HuH-7.5 (cell line): ENCODE measurements around the gene PAGR1.
A peak's percentile ranks its signal among the peaks of the same experiment; 100 is the strongest.
"Not testable (repeated sequence)": the region's sequence is repeated elsewhere in the genome, so short reads cannot be mapped to it uniquely, and the experiment has no call there.

Experiments
- DNase-seq: peaks from one replicate; pipeline ENCODE4 v3.0.0; 2011; ENCODE audit warnings: low spot score

The PAGR1 gene

GRCh38 chr16:29815793-29816693 lies at the start of gene PAGR1:
Gene PAGR1, plus strand, starts transcription at chr16:29816152. Its CDS starts 374 bp downstream, at chr16:29816526.
- peak; percentile 94 for DNase-seq

DNA sequence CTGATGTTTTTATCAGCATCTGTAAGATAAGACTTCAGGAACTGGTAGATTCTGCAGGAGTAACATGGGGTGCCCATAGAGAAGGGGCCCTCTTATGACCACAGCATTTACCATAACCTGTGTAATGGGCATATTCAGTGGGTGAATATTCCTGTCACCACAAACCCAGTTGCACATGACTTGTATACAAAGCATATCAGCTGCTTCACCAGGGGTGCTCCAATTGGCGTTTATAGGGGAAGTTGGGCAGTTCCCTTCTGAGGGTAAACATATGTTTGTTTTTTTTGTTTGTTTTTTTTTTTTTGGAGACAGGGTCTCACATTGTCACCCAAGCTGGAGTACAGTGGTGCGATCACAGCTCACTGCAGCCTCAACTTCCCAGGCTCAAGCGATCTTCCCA lies 49.4 kb upstream of the PAGR1 start:
- DNase-seq: no peak

DNA sequence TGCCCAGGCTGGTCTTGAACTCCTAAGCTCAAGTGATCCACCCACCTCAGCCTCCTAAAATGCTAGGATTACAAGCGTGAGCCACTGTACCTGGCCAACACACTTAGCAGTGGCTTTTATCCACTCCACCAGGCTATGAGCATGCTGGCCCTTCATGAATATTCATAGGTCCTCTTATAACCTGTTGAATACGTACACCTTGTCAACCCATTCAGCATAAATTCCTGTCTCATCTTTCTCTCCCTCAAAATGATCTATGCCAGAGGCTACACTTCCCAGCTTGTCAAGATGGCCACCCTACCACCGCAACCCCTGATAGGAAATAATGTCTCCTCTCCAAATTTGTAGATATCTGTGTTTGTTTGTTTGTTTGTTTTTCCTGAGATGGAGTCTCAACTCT lies 48.9 kb upstream of the PAGR1 start:
- DNase-seq: no peak

- no peak for DNase-seq
Measured at GRCh38 chr16:29769507-29769906, 46.4 kb upstream of the PAGR1 start.

DNA sequence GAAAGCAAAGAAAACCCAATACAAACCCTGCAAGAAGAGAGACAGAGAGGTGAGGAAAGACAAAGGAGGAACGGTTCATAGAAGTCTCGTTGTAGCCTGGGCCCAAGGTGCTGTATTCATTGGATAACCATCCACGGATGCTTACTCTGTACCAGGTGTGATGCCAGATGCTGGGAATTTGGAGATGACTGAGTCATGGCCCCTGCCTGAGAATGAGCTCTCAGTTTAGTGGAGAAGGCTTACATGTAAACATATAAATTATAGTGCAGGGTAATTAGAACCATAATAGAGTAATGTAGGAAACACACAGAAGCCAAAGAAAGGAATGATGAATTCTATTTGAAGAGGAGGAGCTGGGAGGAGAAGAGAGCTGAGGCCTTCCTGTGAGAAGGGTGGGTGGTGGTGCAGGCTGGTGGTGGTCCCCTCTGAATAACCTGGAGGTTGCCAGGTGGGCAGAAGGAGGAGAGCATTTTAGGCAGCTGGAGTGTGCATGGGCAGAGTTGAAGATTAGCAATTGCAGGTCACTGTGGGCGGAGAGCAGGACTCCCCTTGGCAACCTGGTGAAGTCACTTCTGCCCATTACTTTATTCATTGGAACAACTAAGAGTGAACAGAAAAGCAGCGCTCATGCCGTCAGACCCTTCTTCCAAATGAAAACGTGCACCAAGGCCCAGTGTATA lies 45.6 kb upstream of the PAGR1 start:
- DNase-seq: no peak

DNA sequence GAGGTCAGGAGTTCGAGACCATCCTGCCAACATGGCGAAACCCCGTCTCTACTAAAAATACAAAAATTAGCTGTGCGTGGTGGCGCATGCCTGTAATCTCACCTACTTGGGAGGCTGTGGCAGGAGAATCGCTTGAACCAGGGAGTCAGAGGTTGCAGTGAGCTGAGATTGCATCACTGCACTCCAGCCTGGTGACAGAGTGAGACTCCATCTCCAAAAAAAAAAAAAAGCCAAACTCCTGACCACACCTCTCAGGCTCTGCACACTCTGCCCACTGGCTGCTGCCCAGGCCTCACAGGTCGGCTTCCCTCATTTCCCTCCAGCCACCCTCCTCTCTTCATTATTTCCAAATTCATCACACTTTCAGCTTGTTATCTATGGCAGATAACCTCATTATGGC lies 43.6 kb upstream of the PAGR1 start:
- not testable (repeated sequence) for DNase-seq

GRCh38 chr16:29774730-29775129 lies 41.2 kb upstream of the PAGR1 start:
- no peak for DNase-seq

- no peak for DNase-seq
Measured at GRCh38 chr16:29775742-29776408, 40.1 kb upstream of the PAGR1 start.

- DNase-seq: no peak
Measured at GRCh38 chr16:29777576-29778350, 38.2 kb upstream of the PAGR1 start, which contains the start of gene ZG16. Gene ZG16, plus strand, starts transcription at chr16:29778256. Its CDS starts 1,011 bp downstream, at chr16:29779267.

GRCh38 chr16:29779474-29779873 lies 36.5 kb upstream of the PAGR1 start:
- no peak for DNase-seq

DNA sequence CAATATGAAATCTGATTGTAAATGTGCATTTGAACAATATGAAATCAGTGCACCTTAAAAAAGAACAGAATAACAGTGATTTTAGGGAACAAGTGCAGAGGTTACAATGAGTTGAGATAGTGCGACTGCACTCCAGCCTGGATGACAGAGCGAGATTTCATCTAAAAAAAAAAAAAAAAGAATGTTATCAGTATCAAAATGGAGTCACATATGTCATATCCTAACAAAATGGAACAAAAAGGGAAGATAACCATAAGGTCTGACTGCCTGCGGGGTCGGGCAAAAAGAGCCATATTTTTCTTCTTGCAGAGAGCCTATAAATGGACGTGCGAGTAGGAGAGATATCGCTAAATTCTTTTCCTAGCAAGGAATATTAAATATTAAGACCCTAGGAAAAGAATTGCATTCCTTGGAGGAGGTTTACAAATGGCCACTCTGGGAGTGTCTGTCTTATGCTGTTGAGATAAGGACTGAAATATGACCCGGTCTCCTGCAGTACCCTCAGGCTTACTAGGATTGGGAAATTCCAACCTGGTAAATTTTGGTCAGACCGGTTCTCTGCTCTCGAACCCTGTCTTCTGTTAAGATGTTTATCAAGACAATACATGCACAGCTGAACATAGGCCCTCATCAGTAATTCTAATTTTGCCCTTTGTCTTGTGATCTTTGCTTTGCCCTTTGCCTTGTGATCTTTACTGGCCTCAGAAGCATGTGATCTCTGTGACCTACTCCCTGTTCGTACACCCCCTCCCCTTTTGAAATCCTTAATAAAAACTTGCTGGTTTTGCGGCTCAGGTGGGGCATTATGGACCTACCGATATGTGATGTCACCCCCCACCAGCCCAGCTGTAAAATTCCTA lies 32.6 kb upstream of the PAGR1 start:
- not testable (repeated sequence) for DNase-seq

GRCh38 chr16:29784157-29784556 lies 31.8 kb upstream of the PAGR1 start:
- DNase-seq: no peak

DNA sequence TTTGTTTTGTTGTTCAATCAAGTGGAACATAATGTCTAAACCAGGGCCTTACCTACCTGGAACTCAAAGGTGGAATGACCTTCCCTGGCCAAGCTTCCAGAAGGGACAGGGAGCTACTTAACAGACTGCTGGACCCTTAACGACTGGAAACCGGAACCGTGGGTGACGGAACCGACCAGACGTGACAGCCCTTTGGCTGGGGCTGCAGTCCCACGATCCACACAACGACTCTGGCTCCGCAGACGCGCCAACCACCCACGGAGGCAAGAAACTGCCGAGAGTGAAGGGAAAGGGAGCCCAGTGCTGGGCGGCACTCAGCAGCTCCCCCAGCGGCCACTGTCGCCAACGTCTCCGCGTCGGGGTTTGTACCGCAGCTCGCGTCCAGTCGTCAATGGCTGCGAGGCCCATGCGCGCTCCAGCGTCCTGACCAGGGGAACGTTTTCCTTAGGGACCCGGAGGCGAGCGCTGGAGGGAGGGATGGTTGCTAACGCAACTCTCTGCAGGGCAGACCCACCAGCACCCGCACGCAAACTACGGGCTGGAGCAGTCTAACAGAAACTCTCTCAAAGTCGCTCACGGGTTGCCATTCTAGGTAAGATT lies 31.0 kb upstream of the PAGR1 start:
- no peak for DNase-seq

GRCh38 chr16:29787155-29787554 lies 28.8 kb upstream of the PAGR1 start:
- DNase-seq: not testable (repeated sequence)

DNA sequence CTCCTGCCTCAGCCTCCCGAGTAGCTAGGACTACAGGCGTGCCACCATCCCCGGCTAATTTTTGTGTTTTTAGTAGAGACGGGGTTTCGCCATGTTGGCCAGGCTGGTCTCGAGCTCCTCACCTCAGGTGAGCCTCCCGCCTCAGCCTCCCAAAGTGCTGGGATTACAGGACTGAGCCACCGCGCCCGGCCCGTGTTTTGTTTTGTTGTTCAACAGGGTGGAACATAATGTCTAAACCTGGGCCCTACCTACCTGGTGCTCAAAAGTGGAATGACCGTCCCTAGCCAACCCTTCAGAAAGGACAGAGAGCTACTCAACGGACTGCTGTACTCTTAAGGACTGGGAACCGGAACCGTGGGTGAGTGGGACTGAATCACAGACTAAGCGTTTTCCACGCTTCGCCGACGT lies 26.2 kb upstream of the PAGR1 start:
- no peak for DNase-seq

GRCh38 chr16:29790183-29790948 lies 25.6 kb upstream of the PAGR1 start, which contains the start of gene KIF22:
Gene KIF22, plus strand, starts transcription at chr16:29790751. Its CDS starts 9 bp downstream, at chr16:29790760.
- peak; percentile 96 for DNase-seq

- DNase-seq: no peak
Measured at GRCh38 chr16:29790949-29791844, 24.8 kb upstream of the PAGR1 start.
